Inflammatory macrophage treated with lipopolysaccharide for 1 hour (primary cell): Measurements from ENCODE around the gene METTL9.
"Not testable (repeated sequence)": the region's sequence is repeated elsewhere in the genome, so short reads cannot be mapped to it uniquely, and the experiment has no call there.

Experiments
- DNase-seq, 2 donors: peaks; one replicate each; pipeline ENCODE4 v3.0.0-alpha.2; 2020 to 2022

METTL9 gene

GRCh38 chr16:21667575-21667974, 68.2 kb downstream of the METTL9 start:
- DNase-seq, result no peak

- no peak for DNase-seq
These were observed 74.1 kb downstream of the METTL9 start for GRCh38 chr16:21673469-21673868.

GRCh38 chr16:21674456-21674855, 75.1 kb downstream of the METTL9 start:
- DNase-seq, result not testable (repeated sequence)

GRCh38 chr16:21680714-21681113, 81.3 kb downstream of the METTL9 start:
- DNase-seq, result not testable (repeated sequence)

- no peak for DNase-seq
These were observed 83.8 kb downstream of the METTL9 start for GRCh38 chr16:21683184-21683583.

GRCh38 chr16:21684199-21684598, 84.8 kb downstream of the METTL9 start:
- peak in 1 of 2 donors; percentile 24 for DNase-seq

- DNase-seq, result no peak
These were observed 85.7 kb downstream of the METTL9 start for GRCh38 chr16:21685034-21685455.

- DNase-seq, result no peak
These were observed 89.7 kb downstream of the METTL9 start for GRCh38 chr16:21689107-21689506.

- not testable (repeated sequence) for DNase-seq
These were observed 91.6 kb downstream of the METTL9 start for GRCh38 chr16:21690967-21691366.

GRCh38 chr16:21694609-21695008, 95.2 kb downstream of the METTL9 start:
- DNase-seq, result no peak

GRCh38 chr16:21697032-21697431, 97.7 kb downstream of the METTL9 start:
- no peak for DNase-seq

- DNase-seq, result peak; percentile 7 to 12
These were observed 99.0 kb downstream of the METTL9 start for GRCh38 chr16:21698169-21699032.

- DNase-seq, result no peak
These were observed 101.9 kb downstream of the METTL9 start for GRCh38 chr16:21701271-21701670.

GRCh38 chr16:21702276-21702675, 102.9 kb downstream of the METTL9 start:
- DNase-seq, result peak; percentile 8 to 56

- DNase-seq, result no peak
These were observed 103.8 kb downstream of the METTL9 start for GRCh38 chr16:21703156-21703555.

GRCh38 chr16:21703589-21704174, 104.3 kb downstream of the METTL9 start:
- DNase-seq, result peak in 1 of 2 donors; percentile 24

- DNase-seq, result no peak
These were observed 104.9 kb downstream of the METTL9 start for GRCh38 chr16:21704266-21704665.

GRCh38 chr16:21704733-21705132, 105.4 kb downstream of the METTL9 start:
- DNase-seq, result no peak
